Measurements from ENCODE around the gene LILRB2.
A peak's percentile ranks its signal among the peaks of the same experiment; 100 is the strongest.
"Not testable (repeated sequence)": the region's sequence is repeated elsewhere in the genome, so short reads cannot be mapped to it uniquely, and the experiment has no call there.

Gene LILRB2

DNA sequence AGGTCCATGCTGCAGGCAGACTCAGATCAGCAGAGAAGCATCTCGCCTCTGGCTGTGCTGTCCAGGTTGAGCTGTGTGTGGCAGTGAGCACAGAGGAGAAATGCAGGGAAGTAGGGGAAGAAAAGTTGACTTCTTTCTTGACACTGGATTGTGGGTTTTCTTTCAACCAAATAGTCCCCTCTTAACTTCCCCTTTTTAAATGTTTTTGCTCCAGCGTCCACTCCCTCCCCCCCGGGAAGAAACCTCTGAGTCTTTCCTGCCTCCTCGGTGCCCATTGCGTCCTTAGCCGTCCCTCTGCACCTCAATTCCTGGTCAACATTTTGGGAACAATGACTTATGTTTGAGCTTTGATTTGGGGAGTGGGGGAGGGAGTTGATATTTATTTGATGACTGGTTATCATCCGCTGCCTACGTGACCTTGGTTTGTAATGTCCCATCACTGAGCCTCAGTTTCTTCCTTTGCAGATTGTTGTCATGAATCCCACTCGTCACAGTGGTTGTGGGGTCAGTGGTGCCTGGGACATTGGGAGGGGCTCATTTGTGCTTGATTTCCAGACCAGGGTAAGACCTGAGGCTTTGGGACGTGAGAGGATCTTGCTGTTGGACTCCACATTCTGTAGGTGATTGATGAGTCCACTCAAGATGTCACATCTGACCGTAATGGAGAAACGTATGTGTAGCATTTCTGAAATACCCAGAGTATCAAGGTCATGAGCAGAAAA, at the start of gene LILRB2:
Gene LILRB2 (minus strand): TSS at position 104 of the 722 bp plus-strand sequence. CDS start 614 bp downstream, outside the sequence.
- no peak for DNase-seq (ENCODE audit: low spot score)

DNA sequence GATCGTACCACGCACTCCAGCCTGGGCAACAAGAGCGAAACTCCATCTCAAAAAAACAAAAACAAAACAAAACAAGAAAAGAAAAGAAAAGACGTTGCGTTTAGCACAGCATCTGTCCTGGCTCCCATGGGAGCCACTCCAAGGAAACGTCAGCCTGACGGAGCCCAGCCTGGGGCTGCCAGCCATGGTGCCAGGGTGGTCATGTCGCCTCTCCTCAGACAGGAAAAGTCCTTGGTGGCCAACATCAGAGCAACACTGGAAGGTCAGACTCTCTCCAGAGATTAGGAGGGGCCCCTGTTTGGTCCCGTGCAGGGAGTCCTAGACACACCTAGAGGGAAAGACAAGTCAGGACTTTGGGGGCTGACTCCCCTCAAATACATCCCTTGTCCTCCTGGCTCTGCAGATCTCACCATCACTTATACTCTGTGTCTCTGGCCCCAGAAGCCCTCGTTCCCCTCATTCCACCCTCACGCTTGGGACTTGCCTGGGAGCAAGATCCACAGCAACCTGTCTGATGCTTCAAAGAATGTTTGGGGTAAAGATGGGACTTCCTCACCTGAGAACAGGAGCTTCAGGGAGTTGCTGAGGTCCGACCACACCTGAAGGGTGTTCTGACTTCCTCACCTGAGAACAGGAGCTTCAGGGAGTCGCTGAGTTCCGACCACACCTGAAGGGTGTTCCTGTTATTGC, 48.7 kb upstream of the LILRB2 start:
- DNase-seq (ENCODE audit: low spot score), result no peak

DNA sequence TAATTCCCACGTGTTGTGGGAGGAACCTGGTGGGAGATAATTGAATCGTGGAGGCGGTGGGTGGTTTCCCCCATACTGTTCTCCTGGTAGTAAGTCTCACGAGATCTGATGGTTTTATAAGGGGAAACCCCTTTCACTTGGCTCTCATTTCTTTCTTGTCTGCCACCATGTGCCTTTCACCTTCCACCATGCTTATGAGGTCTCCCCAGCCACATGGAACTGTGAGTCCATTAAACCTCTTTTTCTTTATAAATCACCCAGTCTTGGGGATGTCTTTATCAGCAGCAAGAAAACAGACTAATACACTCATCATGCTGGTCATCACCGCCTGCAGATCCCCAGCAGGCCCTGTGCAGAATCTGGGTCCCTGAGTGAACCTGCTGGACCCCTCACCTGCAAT, 47.9 kb upstream of the LILRB2 start:
- not testable (repeated sequence) for DNase-seq (ENCODE audit: low spot score)

DNA sequence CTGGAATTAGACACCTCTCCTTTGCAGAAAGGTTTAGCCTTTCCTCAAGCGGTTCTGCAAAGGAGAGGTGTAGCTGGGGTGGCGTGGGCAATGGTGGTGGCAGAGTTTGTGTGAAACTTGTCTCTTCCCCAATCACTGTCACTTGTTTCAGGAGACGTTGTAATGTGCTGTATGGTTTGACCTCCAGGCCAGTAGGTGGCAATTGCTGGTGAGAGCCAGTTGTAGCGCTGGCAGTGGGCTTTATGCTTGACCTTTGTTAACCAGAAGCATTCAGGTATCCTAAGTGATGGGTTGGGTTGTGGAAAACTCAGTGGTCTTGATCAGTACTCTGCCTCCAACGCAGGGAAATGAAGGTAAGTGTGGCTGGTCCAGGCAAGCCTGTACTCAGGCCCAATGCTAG, 44.7 kb upstream of the LILRB2 start:
- DNase-seq (ENCODE audit: low spot score), result no peak

DNA sequence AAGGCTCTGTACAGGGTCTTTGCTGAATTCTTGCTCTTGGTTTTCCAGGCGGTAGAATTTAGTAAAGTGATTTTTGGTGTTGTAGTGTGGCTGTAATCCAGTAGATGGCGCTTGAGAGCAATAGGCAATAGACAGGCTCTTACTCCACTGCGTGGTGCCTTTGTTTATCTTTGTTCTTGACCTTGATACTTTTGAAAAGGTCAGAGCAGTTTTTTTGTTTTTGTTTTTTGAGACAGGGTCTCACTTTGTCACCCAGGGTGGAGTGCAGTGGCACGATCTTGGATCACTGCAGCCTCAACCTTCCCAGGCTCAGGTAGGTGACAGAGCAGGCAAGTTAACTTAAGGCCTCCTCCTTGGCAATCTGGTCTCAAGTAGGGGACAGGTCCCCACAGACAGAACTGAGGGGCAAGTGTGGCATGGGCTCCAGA, 44.3 kb upstream of the LILRB2 start:
- DNase-seq (ENCODE audit: low spot score), result peak; percentile 49

DNA sequence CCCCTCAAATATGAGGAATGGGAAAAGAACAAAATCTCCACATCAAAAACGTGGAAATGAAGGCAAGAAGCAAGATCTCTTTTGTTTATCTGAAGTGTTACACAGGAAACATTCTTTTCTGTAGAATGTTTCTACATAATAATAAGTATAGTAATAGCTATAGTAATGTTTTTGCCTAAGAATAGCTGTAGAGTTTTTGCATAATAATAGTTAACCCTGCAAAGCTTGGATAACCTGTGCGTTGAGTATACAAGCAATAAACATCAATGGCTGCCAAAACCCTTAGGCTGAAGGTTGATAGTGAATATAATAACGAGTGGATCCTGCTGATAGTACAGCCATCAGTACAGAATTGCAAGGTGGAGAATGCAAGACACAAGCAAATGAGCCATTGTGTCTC, 43.2 kb upstream of the LILRB2 start:
- no peak for DNase-seq (ENCODE audit: low spot score)

DNA sequence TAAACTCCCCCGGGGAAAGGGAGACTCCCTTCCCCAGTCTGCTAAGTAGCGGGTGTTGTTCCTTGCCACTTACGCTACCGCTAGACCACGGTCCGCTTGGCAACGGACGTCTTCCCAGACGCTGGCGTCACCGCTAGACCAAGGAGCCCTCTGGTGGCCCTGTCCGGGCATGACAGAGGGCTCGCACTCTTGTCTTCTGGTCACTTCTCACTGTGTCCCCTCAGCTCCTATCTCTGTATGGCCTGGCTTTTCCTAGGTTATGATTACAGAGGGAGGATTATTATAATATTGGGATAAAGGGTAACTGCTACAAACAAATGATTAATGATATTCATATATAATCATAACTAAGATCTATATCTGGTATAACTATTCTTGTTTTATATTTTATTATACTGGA, 42.0 kb upstream of the LILRB2 start:
- DNase-seq (ENCODE audit: low spot score), result not testable (repeated sequence)

DNA sequence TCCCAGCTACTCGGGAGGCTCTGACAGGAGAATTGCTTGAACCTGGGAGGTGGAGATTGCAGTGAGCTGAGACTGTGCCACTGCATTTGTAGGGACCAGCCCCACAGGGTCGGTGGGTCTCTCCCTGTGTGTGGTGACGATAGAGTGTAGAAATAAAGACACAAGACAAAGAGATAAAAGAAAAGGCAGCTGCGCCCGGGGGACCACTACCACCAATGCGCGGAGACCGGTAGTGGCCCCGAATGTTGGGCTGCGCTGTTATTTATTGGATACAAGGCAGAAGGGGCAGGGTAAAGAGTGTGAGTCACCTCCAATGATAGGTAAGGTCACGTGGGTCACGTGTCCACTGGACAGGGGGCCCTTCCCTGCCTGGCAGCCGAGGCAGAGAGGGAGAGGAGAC, 41.4 kb upstream of the LILRB2 start:
- DNase-seq (ENCODE audit: low spot score), result not testable (repeated sequence)

DNA sequence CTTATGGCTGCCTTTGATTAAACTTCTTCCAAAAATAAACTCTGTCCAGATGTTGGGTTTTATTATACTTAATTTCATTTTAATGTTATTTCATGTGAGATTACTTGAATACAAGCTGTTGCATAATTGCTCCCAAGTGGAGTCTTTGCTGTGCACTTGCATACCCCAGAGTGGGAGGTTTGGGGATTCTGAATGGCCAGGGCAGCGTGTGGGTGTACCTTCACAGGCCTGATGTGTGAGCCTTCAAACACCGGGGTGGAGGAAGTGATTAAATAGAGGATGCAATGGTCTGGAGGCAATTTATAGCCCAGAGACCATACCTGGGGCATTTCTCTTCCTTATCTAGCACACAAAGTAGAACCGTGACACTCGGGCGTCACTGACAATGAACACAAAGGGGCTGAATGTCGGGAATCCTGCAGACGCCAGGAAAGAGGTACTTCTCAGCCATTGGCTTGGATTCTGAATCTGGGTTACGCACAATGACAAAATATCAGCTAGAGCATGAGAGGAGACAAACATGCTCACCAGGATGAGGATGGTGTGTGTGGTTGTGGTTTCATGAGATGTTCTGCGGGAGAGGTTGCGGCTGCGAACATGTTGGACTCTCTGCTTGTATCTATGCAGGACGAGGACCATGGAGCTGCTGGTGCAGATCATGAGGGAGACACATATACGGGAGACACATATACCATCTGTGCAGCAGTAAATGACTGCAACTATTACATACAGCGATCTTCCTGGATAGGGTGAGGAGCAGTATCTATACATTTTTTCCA, 39.2 kb upstream of the LILRB2 start:
- DNase-seq (ENCODE audit: low spot score), result no peak

DNA sequence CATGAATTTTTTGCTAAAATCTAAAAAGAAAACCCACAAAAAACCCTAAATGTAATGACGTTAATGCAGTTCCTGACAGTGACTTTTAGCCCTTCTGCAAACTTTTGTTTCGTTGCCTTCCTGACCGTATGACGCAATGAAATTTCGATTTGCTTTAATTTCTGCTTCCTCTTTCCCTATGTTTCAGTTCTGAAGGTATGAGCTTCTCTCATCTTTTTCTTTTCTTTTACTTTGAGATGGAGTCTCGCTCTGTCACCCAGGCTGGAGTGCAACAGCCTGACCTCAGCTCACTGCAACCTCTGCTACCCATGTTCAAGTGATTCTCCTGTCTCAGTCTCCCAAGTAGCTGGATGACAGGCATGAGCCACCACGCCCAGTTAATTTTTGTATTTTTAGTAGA, 38.1 kb upstream of the LILRB2 start:
- DNase-seq (ENCODE audit: low spot score), result no peak

DNA sequence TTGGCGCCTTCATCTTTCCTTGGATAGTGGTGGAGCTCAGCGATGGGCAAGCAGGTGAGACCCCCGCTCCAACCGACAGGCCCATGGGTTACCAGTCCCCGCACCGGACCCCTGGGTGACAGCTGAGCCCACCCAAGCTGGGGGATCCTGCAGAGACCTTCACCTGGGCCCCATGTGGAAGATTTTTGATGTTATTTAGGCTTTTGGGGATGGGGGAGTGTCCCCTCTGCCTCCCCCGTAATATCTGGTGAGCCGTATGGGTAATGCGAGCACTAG, 37.0 kb upstream of the LILRB2 start:
- no peak for DNase-seq (ENCODE audit: low spot score)

DNA sequence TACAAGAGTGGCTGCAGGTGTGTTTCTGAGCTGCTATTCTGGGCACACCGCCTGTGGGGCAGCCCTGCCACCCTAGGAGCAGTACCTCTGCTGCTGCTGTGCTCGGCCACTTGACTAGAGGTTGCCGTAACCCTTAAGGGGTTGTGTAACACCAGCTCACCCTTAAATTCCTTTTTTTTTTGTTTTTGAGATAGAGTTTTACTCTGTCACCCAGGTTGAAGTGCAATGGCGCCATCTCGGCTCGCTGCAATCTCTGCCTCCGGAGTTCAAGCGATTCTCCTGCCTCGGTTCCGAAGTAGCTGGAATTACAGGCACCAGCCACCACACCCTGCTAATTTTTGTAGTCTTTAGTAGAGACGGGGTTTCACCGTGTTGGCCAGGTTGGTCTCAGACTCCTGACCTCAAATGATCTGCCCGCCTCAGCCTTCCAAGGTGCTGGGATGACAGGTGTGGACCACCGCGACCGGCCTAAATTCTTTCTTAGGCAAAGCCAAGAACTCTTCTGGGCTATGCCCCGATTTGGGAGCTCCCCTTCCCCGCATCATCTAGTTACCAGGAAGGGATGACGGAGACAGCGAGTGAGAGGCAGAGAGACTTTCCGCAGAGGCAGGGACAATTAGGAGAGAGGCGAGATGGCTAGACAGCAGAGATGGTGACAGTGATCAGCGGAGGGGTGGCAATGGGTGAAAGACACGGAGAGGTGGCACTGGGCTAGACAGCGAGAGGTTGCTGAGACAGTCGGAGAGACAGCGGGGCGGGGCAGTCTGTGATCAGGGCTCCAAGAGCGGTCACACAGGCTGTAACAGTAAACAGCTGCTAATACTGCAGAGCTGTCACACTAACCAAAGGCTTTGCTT, 36.4 kb upstream of the LILRB2 start:
- DNase-seq (ENCODE audit: low spot score), result no peak

DNA sequence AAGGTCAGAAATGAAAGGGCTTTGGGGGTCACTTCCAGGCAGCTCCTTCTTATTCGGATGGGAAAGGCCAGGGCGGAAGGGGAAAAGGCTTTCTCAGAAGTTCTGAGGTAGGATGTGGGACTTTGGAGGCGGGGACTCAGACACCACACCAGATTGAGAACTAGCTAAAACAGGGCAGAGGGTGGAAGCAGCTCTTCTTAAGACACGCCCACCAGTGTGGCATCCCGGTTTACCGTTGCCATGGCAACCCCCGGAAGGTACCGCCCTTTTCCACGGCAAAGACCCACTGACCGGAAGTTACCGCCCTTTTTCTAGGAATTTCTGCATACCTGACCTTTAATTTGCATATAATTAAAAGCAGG, 35.8 kb upstream of the LILRB2 start:
- DNase-seq (ENCODE audit: low spot score), result no peak

DNA sequence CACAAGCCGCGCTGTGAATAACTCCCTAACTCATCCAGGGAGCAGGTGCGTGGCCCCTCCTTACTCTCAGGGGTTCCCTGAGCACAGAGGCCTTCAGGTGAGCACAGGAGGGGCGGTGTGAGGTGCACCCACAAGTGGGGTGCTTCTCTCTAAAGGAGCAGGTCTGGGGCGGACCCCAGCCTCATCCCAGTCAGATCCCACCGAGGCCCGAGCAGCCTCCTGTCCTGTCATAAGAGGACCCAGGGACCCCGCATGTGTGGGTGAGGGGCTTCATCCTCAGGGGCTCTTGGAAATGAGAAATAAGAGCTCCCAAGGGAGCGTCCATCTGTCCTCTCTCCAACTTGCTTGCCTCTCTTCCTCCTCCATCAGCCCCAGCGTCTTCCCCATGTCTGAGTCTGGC, 35.0 kb upstream of the LILRB2 start:
- DNase-seq (ENCODE audit: low spot score), result no peak

DNA sequence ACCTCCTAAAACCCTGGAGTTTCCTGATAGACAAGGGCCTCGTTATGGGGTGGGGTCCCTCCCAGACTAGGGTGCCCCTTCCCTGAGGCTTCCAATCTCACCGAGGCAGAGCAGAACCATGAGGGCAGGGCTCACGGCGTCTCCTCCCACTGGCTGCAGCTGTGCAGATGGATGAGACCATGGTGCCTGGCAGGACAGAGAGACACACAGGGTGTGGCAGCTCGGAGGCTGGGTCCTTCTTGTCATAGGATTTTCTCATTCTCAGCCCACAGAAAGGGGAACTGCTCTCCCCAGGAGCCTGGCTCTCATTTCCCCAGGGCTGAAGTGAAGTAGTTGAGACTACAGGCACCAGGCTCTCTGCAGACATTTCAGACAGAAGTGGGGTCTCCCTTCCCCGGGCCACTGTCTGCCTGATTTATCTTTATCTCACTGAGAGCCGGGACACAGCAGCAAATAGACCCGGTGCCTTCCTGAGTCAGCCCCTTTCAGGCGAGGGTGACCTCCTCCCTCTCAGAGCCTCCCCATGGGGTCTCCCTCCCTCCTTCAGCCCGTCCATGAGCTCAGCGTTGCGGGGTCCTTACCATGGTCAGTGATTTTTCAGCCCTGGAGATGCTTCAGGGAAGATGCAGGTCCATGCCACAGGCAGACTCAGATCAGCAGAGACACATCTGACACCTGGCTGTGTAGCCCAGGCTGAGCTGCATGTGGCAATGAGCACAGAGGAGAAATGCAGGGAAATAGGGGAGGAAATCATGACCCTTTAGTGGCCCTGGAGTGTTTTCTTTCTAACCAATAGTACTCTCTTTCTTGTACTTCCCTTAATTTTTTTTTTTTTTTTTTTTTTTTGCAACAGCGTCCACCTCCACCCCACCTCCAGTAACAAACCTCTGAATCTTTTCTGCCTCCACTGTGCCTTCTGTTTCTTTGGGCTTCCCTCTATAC, 31.8 kb upstream of the LILRB2 start, which contains the start of gene LILRA5:
Gene LILRA5 (minus strand): TSS at position 731 of the 942 bp plus-strand sequence. CDS start 147 bp downstream, at position 584.
- DNase-seq (ENCODE audit: low spot score), result no peak

DNA sequence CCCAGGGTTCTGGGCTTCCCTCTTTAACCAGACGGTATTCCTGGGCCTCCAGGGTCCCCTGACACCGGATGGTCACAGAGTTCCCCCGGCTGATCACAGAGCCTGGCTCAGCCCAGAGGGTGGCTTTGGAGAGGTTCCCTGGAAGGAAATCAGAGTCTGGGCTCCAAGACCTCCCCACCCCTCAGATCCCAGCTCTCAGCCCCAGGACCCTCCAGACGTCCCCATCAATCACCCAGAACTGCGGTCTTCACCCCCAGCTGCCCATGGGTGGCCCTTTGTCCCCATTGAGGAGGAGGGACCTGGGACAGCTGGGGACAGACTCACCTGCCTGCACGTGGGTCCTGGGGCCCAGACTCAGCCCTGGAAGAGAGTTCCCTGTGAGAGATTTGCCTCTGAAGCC, 31.1 kb upstream of the LILRB2 start:
- DNase-seq (ENCODE audit: low spot score), result no peak

DNA sequence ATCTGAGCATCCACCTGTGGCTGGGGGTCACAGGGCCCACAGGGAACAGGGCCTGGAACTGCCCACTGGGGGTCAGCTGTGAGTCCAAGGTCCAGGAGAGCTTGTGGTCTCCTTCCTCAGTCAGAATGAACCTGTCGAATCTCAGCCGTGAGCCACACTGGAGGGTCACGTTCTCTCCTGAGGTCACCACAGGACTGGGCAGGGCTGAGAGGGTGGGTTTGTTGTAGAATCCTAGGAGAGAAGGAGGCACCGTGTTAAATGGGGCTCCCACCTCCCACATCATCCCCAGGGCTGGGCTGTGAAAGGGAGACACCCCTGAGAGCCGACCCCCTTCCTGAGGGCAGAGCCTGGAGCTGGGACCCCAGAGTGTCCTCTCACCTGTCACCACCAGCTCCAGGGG, 30.6 kb upstream of the LILRB2 start:
- DNase-seq (ENCODE audit: low spot score), result no peak

DNA sequence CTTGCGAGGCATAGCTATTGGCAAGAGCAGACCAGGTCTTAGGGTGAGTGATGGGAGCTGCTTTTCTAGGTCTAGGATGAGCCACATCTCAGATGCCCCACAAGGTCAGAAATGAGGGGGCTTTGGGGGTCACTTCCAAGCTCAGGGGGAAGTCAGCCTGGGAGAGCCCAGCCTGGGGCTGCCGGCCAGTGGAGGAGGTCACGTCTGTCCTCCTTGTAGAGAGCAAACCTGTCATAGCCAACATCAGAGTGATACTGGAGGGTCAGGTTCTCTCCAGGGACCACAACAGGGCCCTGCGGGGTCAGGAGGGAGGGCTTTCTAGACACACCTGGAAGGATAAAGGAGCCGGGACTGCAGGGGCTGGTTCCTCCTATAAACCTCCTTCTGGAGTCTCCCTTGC, 29.6 kb upstream of the LILRB2 start:
- DNase-seq (ENCODE audit: low spot score), result no peak

DNA sequence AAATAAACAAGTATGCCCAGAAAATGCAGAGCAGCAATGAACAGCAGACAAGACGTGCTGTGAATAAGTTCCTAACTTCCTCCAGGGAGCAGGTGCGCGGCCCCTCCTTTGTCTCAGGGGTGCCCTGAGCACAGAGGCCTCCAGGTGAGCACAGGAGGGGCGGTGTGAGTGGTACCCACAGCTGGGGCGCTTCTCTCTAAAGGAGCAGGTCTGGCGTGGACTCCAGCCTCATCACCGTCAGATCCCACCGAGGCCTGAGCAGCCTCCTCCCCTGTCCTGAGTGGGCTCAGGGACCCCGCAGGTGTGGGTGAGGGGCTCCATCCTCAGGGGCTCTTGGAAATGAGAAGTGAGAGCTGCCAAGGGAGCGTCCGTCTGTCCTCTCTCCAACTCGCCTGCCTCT, 28.9 kb upstream of the LILRB2 start:
- no peak for DNase-seq (ENCODE audit: low spot score)

DNA sequence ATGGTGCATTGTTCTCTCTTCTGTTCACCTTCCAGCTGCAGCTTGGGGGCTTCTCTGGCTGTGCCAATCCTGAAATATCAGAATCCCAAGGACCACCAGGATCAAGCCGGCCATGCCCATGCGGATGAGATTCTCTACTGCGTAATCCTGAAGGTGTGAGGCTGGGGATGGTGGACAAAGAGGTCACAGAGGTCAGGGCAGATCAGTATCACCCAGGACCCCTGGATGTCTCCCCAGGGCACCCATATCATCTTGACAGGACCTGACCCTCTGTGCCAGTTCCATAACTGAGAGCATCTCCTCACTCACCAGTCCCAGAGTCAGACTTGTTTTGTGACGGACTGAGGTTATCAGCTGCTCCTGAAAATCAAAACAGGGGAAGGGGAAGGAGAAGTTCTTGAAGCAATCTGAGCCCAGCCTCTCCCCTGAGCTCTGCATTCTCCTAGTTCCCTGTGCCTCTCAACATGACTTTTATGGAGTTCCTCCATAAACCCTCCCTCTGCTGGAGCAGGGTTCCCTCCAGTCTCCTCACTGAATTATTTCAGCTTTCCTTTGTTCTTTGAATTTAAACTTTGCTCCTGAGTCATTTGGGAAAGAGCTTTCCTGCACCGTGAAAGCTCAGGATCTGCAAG, 26.6 kb upstream of the LILRB2 start:
- no peak for DNase-seq (ENCODE audit: low spot score)

DNA sequence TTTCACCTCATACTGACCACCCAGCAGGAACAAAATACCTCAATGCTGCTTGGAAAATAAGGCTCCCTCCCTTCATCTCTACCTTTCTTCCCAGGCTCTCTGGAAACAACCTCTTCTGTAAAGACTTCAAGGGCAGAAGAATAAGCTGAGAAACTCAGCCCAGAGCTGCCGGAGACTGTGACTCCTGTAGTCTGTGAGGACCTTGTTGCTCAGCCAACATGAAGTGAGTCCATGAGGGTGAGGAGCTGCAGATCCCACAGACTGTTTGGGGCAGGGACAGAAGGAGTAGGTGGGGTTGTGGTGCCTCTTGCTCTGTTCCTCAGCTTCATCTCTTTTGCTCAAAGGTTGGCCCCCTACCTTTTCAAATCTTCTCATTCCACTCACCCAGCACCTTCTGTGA, 24.2 kb upstream of the LILRB2 start:
- DNase-seq (ENCODE audit: low spot score), result no peak

Measured in AG08396 (cell line).